GM12874 (cell line): ENCODE results near the gene LYRM7.

Experiments
- TF ChIP-seq, protein P1 (sequence below): IDR thresholded peaks from 2 replicates; pipeline ENCODE4 v1.5.1; 2011; ENCODE audit warnings: low read depth, mild to moderate bottlenecking, control low read depth, low read length, moderate library complexity; ENCODE audit not compliant: insufficient read depth

Gene LYRM7

DNA sequence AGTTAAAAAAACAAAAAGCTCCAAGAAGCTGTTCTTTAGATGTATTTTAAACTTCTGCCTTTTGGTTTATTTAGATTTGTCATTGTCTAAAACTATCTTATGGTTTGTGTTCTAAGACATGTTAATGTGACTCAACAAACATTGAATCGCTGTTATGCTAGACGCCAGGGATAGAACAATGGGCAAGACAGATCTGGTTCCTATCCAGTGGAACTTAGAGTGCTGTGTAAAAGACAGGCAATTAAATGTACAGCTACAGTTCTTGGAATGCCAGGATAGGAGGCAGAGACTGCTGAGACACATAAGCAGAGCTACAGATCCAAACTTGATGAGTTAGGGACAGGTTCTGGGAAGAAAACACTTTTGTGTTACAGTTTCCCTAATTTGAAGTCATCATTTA, 22.4 kb downstream of the LYRM7 start:
- TF ChIP-seq, protein P1, sequence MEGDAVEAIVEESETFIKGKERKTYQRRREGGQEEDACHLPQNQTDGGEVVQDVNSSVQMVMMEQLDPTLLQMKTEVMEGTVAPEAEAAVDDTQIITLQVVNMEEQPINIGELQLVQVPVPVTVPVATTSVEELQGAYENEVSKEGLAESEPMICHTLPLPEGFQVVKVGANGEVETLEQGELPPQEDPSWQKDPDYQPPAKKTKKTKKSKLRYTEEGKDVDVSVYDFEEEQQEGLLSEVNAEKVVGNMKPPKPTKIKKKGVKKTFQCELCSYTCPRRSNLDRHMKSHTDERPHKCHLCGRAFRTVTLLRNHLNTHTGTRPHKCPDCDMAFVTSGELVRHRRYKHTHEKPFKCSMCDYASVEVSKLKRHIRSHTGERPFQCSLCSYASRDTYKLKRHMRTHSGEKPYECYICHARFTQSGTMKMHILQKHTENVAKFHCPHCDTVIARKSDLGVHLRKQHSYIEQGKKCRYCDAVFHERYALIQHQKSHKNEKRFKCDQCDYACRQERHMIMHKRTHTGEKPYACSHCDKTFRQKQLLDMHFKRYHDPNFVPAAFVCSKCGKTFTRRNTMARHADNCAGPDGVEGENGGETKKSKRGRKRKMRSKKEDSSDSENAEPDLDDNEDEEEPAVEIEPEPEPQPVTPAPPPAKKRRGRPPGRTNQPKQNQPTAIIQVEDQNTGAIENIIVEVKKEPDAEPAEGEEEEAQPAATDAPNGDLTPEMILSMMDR, result no peak

DNA sequence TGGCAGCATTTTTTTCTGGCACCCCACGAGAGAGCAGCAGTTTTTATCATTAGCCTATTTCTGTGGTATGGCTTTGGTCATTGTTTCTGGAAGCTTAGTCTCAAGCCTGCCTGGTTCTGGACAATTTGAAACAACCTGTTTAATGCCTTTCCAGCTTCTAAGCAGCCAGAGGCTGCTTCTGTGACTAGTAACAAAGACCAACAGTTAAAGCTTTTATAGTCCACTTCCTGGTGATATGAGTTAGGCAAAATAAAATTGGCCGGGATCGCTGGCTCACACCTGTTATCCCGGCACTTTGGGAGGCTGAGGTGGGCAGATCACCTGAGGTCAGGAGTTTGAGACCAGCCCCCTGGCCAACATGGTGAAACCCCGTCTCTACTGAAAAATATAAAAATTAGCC, 24.0 kb downstream of the LYRM7 start:
- TF ChIP-seq, protein P1, result no peak

DNA sequence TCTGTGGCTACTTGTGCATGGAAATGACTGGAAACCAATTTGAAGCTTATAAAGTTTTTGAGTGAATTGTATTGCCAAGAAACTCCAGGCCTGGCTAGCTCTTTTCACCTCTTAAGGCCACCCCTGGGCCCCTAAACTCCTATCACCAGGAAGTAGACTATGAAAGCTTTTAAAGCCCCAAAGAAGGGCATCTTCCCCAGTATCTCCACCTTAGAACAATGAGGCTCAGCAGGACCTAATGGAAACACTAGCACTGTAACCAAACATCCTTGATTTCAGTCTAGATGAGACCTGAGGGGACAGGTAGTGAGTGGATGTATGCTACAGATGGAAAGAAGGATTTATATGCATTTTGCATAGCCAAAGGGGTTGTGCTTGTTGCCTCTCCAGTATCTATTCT, 25.0 kb downstream of the LYRM7 start:
- TF ChIP-seq, protein P1, result no peak

DNA sequence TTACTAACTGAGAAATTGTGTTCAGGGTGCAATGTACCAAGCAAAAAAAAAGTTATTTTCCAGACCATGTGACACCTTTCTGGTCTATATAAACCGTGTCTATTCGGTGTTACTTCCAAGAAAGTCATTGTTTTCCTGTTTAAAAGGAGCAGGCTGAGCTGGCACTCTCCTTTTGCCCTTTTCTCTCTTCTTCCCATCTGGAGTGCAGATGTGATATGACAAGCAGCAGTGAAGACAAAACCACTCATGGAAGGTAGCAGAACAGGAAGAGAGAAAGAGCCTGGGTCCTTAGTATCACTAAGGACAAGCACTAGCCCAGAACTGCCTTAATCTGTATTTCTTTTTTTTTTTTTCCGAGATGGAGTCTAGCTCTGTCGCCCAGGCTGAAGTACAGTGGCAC, 25.6 kb downstream of the LYRM7 start:
- TF ChIP-seq, protein P1, result no peak

DNA sequence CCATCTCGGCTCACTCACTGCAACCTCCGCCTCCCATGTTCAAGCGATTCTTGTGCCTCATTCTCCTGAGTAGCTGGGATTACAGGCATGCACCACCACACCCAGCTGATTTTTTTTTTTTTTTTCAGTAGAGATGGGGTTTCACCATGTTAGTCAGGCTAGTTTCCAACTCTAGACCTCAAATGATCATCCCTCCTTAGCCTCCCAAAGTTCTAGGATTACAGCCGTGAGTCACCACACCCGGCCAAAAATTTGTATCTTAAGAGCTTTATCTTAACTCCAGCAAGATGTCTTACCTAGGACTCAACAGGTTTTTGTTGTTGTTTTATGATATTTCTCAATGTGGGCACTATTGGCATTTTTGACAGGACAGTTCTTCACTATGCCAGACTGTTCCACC, 27.9 kb downstream of the LYRM7 start:
- TF ChIP-seq, protein P1, result no peak

DNA sequence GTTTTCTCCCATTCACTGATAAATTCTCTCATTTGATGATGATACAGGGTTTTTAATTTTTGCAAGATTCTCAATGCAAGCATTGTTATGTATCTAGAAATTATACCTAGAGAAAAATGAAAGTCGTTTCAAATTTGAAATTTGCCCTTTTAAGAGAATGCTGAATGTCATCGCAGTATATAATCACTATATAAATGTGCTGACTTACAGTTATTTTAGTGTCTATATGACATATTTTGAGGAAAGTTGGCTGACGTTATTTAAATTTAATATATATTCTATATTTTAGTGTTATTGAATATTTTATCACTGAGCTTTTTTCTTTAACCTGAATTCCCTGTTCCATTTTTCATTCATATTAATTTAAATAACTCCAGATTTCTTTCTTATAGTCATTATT, 29.8 kb downstream of the LYRM7 start:
- TF ChIP-seq, protein P1, result no peak

DNA sequence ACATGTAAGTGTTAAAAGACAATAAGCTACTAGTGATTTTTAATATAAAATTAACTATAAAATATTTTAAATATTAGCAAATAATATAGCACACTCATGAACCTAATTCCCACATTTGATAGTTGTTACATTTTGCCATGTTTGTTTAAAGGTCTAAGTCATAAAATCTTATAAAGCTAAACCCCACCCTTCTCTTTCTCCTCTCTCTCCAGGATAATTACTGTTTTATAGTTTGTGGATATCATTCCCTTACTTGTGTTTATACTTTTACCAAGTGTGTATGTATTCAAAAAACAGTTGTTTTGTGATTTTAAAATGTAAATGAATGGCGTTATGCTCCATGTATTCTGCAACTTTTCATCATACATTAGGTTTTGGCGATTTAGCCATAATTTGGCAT, 34.2 kb downstream of the LYRM7 start:
- TF ChIP-seq, protein P1, result no peak

DNA sequence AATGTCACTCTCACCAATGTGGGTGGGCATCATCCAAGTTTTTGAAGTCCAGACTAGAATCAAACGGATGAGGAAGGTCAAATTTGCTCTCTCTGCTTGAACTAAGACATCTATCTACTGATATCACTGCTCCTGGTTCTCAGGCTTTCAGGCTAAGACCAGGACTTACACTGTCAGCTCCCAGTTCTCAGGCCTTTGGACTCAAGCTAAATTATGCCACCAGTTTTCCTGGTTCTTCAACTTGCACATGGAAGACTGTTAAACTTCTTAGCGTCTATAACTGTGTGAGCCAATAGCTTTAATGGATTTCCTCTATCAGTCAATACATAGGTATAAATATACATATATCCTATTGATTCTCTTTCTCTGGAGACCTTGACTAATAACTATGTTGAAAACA, 35.3 kb downstream of the LYRM7 start:
- TF ChIP-seq, protein P1, result no peak
